Omental fat pad (tissue), 4 donors: ENCODE data around the gene MAP3K13. TPM values are rescaled to one million over a fixed set of nuclear protein-coding genes. Genes with fewer than 3 reads are reported as not detected.
"Not testable (repeated sequence)": the region's sequence is repeated elsewhere in the genome, so short reads cannot be mapped to it uniquely, and the experiment has no call there.

ENCODE experiments used
- ATAC-seq: fragments of 150-250 bp; one replicate; pipeline ENCODE4 v1.9.1; 2016; ENCODE audit warnings: mild to moderate bottlenecking, moderate library complexity; ENCODE audit not compliant: low FRiP score
- DNase-seq: peaks from one replicate; pipeline ENCODE4 v3.0.0-alpha.2; 2019; ENCODE audit warnings: low spot score
- CTCF ChIP-seq, 3 donors: fragments of 450-650 bp; IDR thresholded peaks; one replicate each; pipeline ENCODE4 v1.5.1; 2016 to 2017; ENCODE audit warnings: antibody characterized with exemption in 3 of 3, mild to moderate bottlenecking in 3 of 3, moderate library complexity in 2 of 3
- total RNA-seq, 4 donors: library from RNA; depleted of rRNA; stranded (reverse); fragments of >200 nt; gene quantifications; one replicate each; pipeline ENCODE4 v1.1.0, GENCODE V29; 2016

MAP3K13 gene
- total RNA-seq, 4 donors from 2014 or later: 12.4 to 17.8 (median 16.3) TPM

GRCh38 chr3:185444329-185444728 lies 81.4 kb downstream of the MAP3K13 start:
- ATAC-seq: no peak
- TF ChIP-seq CTCF (IDR thresholded peaks at IDR 0.05): no peak

GRCh38 chr3:185448107-185448506 lies 85.2 kb downstream of the MAP3K13 start:
- ATAC-seq (no peak), DNase-seq (no peak)
- no peak for TF ChIP-seq CTCF (IDR thresholded peaks at IDR 0.05)

More at GRCh38 chr3:185444329-185444728, 81.4 kb downstream of the MAP3K13 start:
- DNase-seq: no peak

DNA sequence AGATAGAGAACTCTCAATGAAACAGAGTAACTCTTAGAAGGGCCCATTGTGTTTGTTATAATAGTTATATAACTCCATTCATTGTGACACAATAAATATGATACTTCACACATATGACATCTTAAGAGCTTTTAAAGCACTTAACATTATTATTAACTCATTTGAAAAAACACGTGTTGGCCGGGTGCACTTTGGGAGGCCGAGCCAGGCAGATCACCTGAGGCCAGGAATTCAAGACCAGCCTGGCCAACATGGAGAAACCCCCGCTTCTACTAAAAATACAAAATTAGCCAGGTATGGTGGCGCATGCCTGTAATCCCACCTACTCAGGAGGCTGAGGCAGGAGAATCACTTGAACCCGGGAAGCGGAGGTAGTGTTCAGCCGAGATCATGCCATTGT lies 88.5 kb downstream of the MAP3K13 start:
- DNase-seq, ATAC-seq: not testable (repeated sequence)

DNA sequence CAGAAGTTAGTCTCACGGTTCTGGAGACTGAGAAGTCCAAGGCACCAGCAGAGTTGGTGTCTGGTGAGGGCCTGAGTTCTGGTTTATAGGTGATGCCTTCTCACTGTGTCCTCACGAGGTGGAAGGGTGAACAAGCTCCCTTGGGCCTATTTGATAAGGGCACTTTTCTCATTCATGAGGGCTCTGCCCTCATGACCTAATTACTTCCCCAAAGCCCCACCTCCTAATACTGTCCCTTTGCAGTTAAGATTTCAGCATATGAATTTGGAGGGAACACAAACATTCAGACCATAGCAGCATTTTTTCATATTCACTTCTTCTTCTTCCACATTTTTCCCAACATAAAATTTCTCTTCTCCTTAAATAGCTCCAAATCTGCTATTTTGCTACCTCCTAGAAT lies 94.4 kb downstream of the MAP3K13 start:
- DNase-seq (no peak), ATAC-seq (no peak)
- TF ChIP-seq CTCF (IDR thresholded peaks at IDR 0.05): no peak

DNA sequence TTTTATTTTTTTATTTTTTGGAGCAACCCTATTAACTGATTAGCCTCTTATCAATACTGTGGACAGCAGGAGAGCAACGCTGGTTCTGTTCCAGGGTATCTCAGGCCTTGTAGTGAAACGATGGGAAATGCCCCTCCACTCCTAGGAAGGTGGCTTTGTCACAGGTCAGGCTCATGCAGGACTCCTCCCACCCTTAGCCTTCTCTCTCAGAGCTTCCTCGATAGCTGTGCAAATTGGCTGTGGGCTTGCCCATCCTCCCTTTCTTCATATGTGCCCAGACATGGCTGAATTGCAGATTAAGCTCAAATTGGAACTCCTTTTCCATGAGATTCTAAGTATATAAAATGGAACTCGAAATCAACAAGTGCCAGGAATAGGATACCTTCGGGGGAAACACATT lies 97.4 kb downstream of the MAP3K13 start:
- no peak for ATAC-seq
- DNase-seq: no peak
- no peak for TF ChIP-seq CTCF (IDR thresholded peaks at IDR 0.05)

GRCh38 chr3:185460719-185461350 lies 97.9 kb downstream of the MAP3K13 start:
- ATAC-seq (no peak), DNase-seq (no peak)
- TF ChIP-seq CTCF (IDR thresholded peaks at IDR 0.05): no peak

GRCh38 chr3:185465471-185465870 lies 102.5 kb downstream of the MAP3K13 start:
- no peak for DNase-seq
- TF ChIP-seq CTCF (IDR thresholded peaks at IDR 0.05): no peak
- no peak for ATAC-seq

DNA sequence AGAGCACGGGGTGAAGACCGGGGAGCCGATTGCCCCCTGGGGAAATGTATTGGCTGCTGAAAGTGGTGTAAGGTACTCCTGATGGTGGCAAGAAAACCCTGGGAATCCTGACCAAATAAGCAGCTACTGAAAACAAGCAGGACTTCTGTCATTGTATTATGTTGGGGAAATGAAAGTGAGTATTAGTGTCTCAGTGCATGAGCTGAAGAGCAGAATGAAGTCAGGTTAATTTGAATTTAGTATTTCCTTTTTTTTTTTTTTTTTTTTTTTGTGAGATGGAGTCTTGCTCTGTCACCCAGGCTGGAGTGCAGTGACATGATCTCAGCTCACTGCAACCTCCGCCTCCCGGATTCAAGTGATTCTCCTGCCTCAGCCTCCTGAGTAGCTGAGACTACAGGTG lies 103.2 kb downstream of the MAP3K13 start:
- not testable (repeated sequence) for DNase-seq, ATAC-seq
